ENCODE data around the gene SMAD6.

Gene SMAD6

GRCh38 chr15:66760097-66760967, 58.3 kb downstream of the SMAD6 start:
- Mint-ChIP-seq H3K27ac (no peak overlapping the region), H3K9me3 (peaks cover under 1% of the 10 kb centered on the region), H3K36me3 (no peaks in the 10 kb centered on the region), H3K4me1 (no peaks in the 10 kb centered on the region), H3K4me3 (no peak overlapping the region)
- no peak for ATAC-seq
- no peak for DNase-seq (ENCODE audit: low spot score in 2 of 2)

GRCh38 chr15:66760968-66761725, 59.1 kb downstream of the SMAD6 start:
- ATAC-seq (no peak), DNase-seq (ENCODE audit: low spot score in 2 of 2) (no peak)
- Mint-ChIP-seq H3K4me1 (no peaks in the 10 kb centered on the region), H3K4me3 (no peak overlapping the region), H3K27ac (no peak overlapping the region), H3K36me3 (no peaks in the 10 kb centered on the region), H3K9me3 (no peaks in the 10 kb centered on the region)

- H3K9me3 Mint-ChIP-seq, result no peaks in the 10 kb centered on the region
- DNase-seq (ENCODE audit: low spot score in 2 of 2), result no peak
- H3K4me3 Mint-ChIP-seq, result no peak overlapping the region
Measured at GRCh38 chr15:66761726-66762595, 59.9 kb downstream of the SMAD6 start.

GRCh38 chr15:66763186-66764071, 61.4 kb downstream of the SMAD6 start:
- DNase-seq (ENCODE audit: low spot score in 2 of 2) (no peak), ATAC-seq (peak; percentile 5)
- H3K4me3 Mint-ChIP-seq, result no peak overlapping the region
- no peaks in the 10 kb centered on the region for H3K36me3 Mint-ChIP-seq
- no peaks in the 10 kb centered on the region for H3K4me1 Mint-ChIP-seq
- H3K27ac Mint-ChIP-seq, result no peak overlapping the region
- no peaks in the 10 kb centered on the region for H3K9me3 Mint-ChIP-seq

More at GRCh38 chr15:66761726-66762595, 59.9 kb downstream of the SMAD6 start:
- Mint-ChIP-seq H3K4me1 (no peaks in the 10 kb centered on the region), H3K36me3 (no peaks in the 10 kb centered on the region), H3K27ac (no peak overlapping the region)
- no peak for ATAC-seq

- Mint-ChIP-seq H3K4me1 (no peaks in the 10 kb centered on the region), H3K27ac (no peak overlapping the region), H3K4me3 (no peak overlapping the region), H3K9me3 (no peaks in the 10 kb centered on the region), H3K36me3 (no peaks in the 10 kb centered on the region)
- DNase-seq (ENCODE audit: low spot score in 2 of 2) (no peak), ATAC-seq (no peak)
Measured at GRCh38 chr15:66764072-66764786, 62.2 kb downstream of the SMAD6 start.

- Mint-ChIP-seq H3K27ac (no peak overlapping the region), H3K36me3 (no peaks in the 10 kb centered on the region), H3K4me3 (no peak overlapping the region)
Measured at GRCh38 chr15:66765478-66766281, 63.6 kb downstream of the SMAD6 start.

GRCh38 chr15:66766282-66767230, 64.5 kb downstream of the SMAD6 start:
- Mint-ChIP-seq H3K4me1 (no peaks in the 10 kb centered on the region), H3K36me3 (no peaks in the 10 kb centered on the region), H3K9me3 (no peaks in the 10 kb centered on the region), H3K27ac (no peak overlapping the region), H3K4me3 (no peak overlapping the region)
- ATAC-seq, result no peak
- DNase-seq (ENCODE audit: low spot score in 2 of 2), result no peak

More at GRCh38 chr15:66765478-66766281, 63.6 kb downstream of the SMAD6 start:
- DNase-seq (ENCODE audit: low spot score in 2 of 2) (no peak), ATAC-seq (no peak)
- Mint-ChIP-seq H3K9me3 (no peaks in the 10 kb centered on the region), H3K4me1 (no peaks in the 10 kb centered on the region)

- H3K9me3 Mint-ChIP-seq, result no peaks in the 10 kb centered on the region
- no peak overlapping the region for H3K27ac Mint-ChIP-seq
- no peaks in the 10 kb centered on the region for H3K4me1 Mint-ChIP-seq
- H3K36me3 Mint-ChIP-seq, result no peaks in the 10 kb centered on the region
- DNase-seq (ENCODE audit: low spot score in 2 of 2) (no peak), ATAC-seq (no peak)
- H3K4me3 Mint-ChIP-seq, result no peak overlapping the region
Measured at GRCh38 chr15:66767240-66767659, 65.2 kb downstream of the SMAD6 start.

- Mint-ChIP-seq H3K27ac (no peak overlapping the region), H3K9me3 (no peaks in the 10 kb centered on the region), H3K4me3 (no peak overlapping the region), H3K4me1 (no peaks in the 10 kb centered on the region), H3K36me3 (no peaks in the 10 kb centered on the region)
- ATAC-seq (no peak), DNase-seq (ENCODE audit: low spot score in 2 of 2) (no peak)
Measured at GRCh38 chr15:66768987-66769386, 67.0 kb downstream of the SMAD6 start.

- no peaks in the 10 kb centered on the region for H3K9me3 Mint-ChIP-seq
Measured at GRCh38 chr15:66770518-66771350, 68.7 kb downstream of the SMAD6 start.

GRCh38 chr15:66771351-66771650, 69.3 kb downstream of the SMAD6 start:
- H3K36me3 Mint-ChIP-seq, result no peaks in the 10 kb centered on the region
- no peak overlapping the region for H3K4me3 Mint-ChIP-seq
- H3K27ac Mint-ChIP-seq, result no peak overlapping the region
- no peaks in the 10 kb centered on the region for H3K4me1 Mint-ChIP-seq
- no peaks in the 10 kb centered on the region for H3K9me3 Mint-ChIP-seq
- ATAC-seq, result no peak
- no peak for DNase-seq (ENCODE audit: low spot score in 2 of 2)

More at GRCh38 chr15:66770518-66771350, 68.7 kb downstream of the SMAD6 start:
- no peak overlapping the region for H3K4me3 Mint-ChIP-seq
- no peak overlapping the region for H3K27ac Mint-ChIP-seq
- H3K4me1 Mint-ChIP-seq, result no peaks in the 10 kb centered on the region
- no peak for DNase-seq (ENCODE audit: low spot score in 2 of 2)
- no peak for ATAC-seq
- H3K36me3 Mint-ChIP-seq, result no peaks in the 10 kb centered on the region

GRCh38 chr15:66772604-66773128, 70.6 kb downstream of the SMAD6 start:
- H3K9me3 Mint-ChIP-seq, result no peaks in the 10 kb centered on the region
- no peak overlapping the region for H3K27ac Mint-ChIP-seq
- H3K4me1 Mint-ChIP-seq, result no peaks in the 10 kb centered on the region
- ATAC-seq (no peak), DNase-seq (ENCODE audit: low spot score in 2 of 2) (no peak)
- H3K4me3 Mint-ChIP-seq, result no peak overlapping the region
- H3K36me3 Mint-ChIP-seq, result no peaks in the 10 kb centered on the region

Measured in stimulated activated effector memory CD8-positive, alpha-beta T cell treated with anti-CD3 and anti-CD28 coated beads, Interleukin-12 subunit alpha, Interleukin-12 subunit beta, amount 100 ng/mL, for 72 hours (primary cell).